T-helper 1 cell (primary cell): ENCODE measurements around the gene SCFD1.

ENCODE experiments used
- DNase-seq, 5 donors: peaks; one replicate each; pipeline ENCODE4 v3.0.0-alpha.2; 2012 to 2020

The SCFD1 gene

DNA sequence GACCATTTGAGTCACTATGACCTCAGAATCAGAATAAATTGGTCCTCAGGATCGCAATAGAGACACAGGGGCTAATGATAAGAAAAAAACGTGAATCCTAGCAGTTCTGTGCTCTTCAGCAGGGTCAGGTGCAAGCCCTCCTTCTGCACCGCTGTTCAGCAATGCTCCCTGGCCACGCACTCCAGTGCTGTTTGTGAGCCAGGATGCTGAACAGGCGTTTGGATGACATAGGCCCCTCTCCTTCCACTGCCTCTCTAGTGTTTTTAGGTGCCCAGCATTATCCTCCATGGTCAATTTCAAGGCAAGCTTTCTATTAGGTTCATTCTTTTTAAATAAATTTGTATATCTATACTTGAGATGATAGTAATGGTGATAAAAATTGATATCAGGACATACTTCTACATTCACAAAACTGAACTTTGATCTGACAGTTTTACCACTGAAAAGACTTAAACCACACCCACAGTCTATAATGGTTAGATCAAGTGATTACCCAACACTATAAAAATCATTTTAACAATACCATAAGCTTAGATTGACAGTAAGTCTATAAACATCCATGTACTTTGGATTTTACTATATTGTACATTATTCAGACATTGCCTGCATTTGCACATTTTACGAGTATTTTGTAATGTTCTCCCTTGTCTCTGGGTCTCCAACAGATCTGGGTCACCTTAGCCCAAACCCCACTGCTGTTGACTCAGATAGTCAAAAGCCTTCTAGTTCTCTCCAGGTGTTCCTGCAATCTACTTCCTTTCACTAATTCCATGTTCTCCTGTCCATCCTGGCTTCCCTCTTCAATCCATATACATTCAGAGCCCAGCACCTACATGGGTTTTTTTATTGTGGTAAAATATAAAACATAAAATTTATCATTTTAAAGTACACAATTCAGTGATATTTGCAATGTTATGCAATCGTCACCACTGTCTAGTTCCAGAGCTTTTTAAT, 137.3 kb downstream of the SCFD1 start:
- DNase-seq: no peak

DNA sequence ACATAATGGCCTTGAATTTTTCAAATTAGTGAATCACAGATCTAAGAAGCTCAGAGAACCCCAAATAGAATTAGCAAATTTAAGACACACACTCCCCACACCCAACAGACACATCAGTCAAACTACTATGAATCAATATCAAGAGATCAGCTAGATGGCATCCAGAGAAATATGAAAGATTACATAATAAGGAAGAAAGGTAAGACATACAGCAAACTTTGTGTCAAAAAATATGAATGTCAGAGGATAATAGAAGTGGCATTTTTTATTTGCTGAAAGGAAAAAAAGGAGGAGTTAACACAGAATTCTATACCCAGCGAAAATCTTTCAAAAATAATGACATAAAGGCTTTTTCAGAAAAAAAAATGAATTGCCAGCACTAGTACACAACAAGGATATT, 141.8 kb downstream of the SCFD1 start:
- DNase-seq: no peak

DNA sequence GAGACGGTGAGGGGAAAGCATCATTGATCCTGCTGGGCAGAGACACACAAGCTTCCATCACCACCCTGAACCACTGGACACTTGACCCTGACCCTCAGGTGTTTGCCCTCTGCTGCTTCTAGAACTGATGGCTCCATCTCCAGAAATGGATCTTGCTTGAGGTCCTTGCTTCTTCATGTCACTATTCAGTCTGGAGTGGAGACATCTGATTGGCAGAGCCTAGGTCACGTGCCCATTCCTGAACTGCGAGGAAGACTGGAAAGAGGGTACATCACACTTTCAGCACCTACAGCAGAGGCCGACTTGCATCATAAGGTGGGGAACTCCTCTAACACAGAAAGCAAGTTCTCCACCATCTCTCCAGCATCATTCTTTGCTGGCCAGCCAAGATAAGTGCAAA, 145.5 kb downstream of the SCFD1 start:
- DNase-seq: no peak

DNA sequence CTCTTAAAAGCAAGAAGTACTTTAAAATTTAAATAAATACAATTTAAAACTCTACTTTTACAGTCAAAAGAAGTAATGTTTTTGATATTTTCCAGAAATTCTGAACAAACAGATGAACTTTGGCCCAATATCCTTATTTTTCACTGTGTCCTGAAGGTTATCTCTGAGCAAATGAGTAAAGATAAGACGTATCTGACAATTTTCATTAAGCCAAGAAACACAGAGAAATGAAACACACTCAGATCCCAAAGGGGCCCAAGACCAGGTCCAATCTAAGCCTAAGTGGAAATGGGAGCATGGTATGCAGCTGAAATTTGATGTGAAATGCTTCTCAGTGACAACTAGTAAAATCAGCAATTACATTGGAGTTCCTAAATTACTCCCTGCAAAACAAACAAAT, 146.7 kb downstream of the SCFD1 start:
- DNase-seq: no peak

- no peak for DNase-seq
These were observed 148.3 kb downstream of the SCFD1 start for GRCh38 chr14:30770376-30770775.

- DNase-seq: no peak
These were observed 149.5 kb downstream of the SCFD1 start for GRCh38 chr14:30771595-30771994.

- DNase-seq: no peak
These were observed 157.1 kb downstream of the SCFD1 start for GRCh38 chr14:30779210-30779609.
